GM10847 (cell line): ENCODE data around the gene CERS4.

Source experiments
- POLR2A ChIP-seq: IDR thresholded peaks from 2 replicates; pipeline ENCODE4 v1.6.1; 2011; ENCODE audit not compliant: insufficient read length; ENCODE audit errors: extremely low read depth

Gene CERS4

DNA sequence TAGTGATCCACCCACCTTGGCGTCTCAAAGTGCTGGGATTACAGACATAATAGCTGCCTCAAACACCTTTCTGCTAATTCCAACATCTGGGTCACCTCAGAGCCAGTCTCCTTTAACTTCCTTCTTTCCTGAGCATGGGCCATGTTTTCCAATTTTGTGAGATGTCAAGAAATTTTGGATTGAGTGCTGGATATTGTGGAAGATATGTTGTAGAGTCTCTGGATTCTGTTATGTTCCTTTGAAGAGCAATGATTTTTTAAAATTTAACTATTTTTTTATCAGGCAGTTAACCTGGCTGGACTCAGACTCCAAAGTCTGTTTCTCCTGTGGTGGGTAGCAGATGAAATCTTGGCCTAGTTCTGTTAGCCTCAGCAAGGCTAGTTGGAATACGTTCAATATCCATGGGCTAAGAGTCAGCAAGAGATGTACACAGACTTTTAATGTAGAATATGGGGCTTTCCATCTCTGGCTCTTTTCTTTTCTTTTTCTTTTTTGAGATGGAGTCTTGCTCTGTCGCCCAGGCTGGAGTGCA is 22.0 kb downstream of the CERS4 start:
- no peak for TF ChIP-seq POLR2A

DNA sequence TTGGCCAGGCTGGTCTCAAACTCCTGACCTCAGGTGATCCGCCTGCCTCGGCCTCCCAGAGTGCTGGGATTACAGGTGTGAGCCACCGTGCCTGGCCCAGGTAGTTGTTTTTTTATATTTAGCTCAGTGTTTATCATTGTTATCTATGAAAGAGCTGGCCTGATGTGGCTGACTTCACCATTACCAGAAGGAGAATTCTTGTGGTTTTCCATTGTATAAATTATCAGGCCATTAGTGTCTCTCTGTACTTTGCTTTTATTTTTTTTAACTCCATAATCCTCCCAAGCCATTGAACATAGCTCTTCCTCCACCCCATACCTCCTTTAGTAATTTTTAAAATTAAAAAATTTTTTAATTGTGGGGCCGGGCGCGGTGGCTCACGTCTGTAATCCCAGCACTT is 24.2 kb downstream of the CERS4 start:
- no peak for TF ChIP-seq POLR2A

DNA sequence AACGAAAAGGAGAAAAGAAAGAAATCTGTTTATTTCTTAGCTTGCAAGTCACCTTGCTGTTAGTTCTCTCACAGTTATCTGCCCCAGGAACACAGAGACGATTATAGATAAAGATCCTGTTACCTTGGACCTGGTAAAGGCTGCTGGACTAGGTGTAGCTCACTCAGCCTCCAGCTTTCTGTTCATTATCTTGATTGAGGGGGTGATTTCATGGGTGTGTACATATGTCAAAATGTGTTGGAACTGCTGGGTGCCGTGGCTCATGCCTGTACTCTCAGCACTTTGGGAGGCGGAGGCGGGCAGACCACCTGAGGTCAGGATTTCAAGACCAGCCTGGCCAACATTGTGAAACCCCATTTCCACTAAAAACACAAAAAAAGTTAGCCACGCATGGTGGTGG is 27.9 kb downstream of the CERS4 start:
- no peak for TF ChIP-seq POLR2A

DNA sequence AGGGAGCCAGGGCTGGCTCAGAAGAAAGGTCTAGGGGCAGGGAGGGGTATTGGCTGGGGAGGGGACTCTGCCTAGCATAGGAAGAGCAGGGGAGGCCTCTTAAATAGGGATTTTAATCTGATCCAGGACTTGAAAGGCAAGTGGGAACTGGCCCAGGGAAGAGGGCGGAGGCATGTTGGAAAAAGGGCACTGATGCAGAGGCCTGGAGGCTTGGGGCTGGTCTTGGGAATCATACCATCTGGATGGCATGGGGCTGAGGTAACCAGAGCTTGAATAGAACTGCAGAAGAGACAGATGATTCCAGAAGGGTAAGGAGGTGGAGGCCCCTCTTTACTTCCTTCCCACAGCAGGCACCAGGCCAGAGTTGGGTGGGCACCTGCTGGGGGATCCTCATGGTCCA is 29.1 kb downstream of the CERS4 start:
- no peak for TF ChIP-seq POLR2A

DNA sequence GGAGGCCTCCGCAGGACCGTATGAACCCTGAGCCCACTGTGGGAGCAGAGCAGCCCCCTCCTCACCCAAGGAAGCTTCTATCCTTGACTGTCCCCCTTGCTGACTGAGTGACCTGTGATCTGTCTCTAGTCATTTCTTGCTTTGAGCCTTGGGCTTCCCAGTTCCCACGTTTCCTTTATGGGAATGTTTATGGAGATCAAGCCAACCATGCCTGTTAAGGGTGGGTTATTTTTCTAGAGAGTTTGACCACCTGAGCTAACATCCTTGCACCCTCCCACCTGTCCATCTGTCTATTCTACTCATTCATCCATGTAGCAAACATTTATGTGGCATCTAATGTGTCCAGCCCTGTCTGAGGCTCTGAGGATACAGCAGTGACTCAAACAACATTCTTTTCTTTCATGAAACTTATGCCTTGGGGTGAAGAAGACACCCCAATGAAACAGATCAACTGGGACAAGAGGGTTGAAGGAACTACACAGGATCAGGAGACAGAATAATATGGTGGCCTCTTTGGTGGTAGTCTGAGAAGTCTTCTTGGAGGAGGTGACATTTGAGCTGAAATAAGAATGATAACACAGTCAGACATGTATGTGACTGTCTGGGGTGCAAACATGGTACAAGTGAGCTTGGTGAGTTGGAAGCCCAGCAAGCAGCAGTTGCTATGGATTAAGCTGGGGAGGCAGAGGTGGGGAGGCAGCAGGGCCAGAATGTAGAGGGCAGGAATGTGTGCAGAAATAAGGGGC is 30.5 kb downstream of the CERS4 start:
- TF ChIP-seq POLR2A = no peak

DNA sequence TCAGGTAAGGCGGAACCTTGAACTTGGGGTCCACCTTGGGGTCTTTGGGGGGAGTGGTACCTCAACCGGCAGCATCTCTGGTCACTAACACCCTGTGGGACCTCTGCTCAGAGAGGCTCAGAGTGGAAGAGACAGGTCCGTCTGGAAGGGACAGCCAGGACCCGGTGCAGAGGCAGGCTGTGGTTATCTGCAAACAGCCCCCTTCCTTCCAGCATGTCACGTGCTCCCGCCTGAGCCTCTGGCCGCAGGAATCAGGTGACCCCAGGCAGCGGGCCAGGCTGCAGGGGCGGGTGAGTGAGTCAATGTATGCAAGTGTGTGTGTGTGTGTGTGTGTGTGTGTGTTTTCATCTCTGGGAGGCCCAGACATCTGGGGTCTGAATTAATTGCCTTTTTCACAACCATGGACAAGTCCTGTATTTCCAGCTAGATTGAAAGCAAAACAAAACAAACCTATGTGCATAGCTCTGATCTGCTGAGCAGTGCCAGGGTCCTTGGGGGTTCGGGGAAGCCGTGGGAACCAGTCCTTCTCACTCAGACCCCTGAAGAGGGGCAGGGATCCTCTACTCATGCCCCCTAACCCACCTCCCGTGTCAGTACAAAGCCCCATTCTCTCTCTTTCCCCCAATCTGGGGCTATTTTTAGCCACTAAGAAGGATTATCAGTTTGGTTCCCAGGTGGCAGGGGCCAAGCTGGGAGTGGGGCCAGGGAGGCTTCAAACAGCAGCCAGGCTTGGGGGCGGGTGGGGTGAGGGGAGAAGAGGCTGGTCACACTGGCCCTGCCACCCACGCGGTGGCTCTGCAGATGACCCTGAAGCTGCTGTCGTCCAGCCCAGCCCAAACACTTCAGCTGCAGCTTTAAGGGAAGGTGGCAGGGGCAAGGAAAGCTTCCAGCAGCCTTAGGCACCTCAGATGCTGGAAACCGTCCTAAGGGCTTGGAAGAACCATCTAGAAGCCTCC is 31.4 kb downstream of the CERS4 start:
- TF ChIP-seq POLR2A = no peak

DNA sequence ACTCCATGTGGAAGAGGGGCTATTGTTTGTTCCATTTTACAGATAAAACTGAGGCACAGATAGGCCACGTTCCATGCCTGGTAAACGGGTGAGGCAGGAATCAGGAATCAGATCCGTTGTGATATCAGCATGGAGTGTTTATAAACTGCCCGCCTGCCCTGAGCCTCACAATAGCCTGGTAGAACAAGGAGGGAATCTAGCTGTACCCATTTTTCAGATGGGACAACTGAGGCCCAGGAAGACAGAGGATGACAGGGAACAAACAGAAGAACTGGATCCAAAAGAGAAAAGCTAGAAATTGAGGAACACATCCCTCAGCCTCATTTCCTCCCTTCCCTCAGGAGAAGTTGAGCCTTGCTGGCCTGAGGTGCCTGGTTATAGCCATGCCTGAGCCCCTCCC is 32.5 kb downstream of the CERS4 start:
- no peak for TF ChIP-seq POLR2A

DNA sequence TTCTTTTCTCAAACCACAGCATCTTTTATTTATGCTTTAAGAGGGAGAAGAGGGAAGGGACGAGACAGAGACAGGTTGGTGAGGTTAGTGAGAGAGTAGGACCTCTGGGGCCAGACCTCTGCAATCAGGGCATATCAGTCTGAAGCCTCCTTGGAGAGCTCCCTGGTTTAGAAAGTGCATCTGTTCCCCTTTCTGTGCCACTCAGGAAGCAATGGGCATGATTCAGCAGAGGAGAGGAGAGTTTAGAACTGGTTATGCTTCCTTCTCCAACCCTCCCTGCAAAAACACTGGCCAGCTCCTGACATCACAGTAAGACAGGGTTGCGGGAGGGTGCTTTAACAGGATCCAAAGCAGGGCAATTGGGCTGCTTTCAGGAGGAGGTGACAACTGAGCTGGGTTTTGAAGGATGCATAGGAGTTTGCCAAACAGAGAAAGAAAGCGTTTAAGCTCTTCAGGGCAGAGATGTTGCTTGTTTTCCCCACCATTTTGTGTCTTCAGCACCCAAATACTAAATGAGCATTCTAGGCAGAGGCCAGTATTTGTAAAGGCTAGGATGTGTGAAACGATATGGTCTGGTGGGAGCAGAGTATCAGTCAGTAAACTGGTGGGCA is 33.1 kb downstream of the CERS4 start:
- no peak for TF ChIP-seq POLR2A

DNA sequence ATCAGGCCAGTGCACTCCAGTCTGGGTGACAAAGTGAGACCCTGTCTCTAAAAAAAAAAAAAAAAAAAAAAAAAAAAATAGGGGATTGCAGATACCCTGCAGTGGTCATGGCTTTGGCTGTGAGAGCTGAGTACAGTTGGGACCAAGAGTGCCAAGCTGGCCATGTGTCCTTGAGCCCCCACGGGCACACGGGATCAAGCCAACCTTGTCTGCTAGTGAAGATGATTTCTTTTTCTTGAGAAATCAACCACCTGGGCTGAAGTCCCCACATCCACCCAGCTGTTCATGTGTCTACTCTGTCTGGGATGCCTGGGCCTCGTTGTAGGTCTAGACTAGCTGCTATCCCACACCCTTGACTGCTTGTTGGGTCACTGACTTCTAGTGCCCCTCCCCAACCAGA is 34.0 kb downstream of the CERS4 start:
- TF ChIP-seq POLR2A = no peak

DNA sequence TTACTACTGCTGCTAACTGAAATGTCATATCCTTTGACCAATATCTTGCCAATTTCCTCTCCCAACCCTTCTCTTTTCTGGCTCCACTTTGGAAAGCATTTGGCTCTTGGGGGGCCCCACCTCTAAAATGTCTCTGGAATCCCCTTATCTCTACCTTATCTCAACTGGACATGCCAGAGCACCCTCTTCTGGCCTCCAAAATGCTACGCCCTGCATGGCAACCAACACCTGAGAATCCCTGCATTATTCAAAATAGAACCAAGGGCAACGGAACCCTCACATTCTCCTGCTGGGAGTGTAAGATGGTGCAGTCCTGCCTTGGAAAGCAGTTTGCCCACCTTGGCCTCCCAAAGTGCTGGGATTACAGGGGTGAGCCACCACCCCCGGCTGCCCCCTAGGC is 35.3 kb downstream of the CERS4 start:
- no peak for TF ChIP-seq POLR2A

DNA sequence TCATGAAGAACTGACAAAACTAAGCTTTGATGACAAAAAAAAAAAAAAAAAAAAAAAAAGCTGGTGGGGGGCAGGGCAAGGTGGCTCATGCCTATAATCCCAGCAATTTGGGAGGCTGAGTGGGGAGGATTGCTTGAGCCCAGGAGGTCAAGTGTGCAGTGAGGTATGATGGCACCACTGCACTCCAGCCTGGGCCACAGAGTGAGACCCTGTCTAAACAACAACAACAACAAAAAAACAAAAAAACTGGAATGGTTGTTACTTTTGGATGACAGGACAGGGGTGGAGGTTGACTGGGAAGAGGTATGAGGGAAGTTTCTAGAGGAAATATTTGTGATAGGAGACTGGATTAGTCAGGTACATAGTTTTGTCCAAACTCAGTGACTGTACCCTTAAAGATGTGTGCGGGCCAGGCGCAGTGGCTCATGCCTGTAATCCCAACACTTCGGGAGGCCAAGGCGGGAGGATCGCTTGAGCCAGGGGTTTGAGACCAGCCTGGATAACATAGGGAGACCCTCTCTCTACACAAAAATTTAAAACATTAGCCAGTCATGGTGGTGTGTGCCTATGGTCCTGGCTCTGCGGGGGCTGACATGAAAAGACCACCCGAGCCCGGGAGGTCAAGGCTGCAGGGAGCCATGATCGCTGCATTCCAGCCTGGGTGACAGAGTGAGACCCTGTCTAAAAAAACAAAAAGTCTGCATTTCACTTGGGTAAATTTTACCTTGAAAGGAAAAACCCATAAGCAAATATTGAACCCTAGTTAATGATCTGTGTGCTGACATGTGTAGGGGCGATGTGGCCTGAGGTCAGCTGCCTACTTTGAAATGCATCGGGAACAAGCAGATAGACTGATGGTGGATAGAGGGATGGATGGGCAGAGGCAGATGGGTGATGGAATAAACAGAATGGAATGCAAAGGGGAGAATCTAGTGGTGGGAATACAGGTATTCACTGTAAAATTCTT is 37.0 kb downstream of the CERS4 start:
- no peak for TF ChIP-seq POLR2A

DNA sequence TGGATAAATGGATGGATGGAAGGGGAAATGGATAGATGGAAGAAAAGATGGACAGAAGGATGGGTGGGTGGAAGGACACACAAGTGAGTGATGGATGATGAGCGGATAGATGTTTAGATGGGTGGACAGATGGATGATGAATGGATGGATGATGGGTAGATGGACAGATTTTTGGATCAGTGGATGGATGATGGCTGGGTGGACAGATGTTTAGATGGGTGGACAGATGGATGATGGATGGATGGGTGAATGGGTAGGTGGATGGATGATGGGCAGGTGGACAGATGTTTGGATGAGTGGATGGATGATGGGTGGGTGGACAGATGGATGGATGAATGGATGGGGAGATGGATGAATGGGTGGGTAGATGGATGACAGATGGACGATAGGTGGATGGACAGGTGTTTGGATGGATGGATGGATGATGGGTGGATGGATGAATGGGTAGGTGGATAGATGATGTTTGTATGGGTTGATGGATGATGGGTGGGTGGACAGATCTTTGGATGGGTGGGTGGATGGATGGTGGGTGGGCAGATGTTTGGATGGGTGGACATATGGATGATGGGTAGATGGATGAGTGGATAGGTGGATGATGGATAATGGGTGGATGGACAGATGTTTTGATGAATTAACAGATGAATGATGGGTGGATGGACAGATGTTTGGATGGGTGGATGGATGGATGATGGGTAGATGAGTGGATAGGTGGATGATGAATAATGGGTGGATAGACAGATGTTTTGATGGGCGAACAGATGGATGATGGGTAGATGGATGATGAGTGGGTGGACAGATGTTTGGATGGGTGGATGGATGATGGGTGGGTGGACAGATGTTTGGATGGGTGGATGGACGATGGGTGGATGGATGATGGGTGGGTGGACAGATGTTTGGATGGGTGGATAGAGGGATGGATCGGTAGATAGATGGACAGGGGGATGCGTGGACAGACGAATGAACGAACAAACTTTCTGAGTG is 39.5 kb downstream of the CERS4 start:
- TF ChIP-seq POLR2A = no peak

DNA sequence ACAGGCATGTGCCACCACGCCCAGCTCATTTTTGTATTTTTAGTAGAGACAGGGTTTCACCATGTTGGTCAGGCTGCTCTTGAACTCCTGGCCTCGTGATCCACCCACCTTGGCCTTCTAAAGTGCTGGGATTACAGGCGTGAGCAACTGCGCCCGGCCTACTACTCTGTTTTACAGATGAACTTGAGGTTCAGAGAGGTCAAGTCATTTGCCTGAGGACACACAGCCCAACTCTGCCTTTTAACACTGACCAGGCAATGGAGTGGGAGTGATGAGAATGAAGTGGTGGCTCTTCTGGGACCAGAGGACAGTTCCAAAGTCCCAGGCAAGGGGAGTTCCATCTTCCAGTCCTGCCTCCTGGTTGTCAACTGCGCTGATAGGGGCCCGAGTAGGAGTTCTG is 41.4 kb downstream of the CERS4 start:
- no peak for TF ChIP-seq POLR2A
